HG03565 (cell line): ENCODE data around the gene KIAA1958.

Source experiments
- ATAC-seq: cut with Tn5 transposase; IDR thresholded peaks from one replicate; pipeline ENCODE4 v1.9.1; 2021; ENCODE audit warnings: mild to moderate bottlenecking, moderate library complexity; ENCODE audit not compliant: unreplicated experiment

The KIAA1958 gene

DNA sequence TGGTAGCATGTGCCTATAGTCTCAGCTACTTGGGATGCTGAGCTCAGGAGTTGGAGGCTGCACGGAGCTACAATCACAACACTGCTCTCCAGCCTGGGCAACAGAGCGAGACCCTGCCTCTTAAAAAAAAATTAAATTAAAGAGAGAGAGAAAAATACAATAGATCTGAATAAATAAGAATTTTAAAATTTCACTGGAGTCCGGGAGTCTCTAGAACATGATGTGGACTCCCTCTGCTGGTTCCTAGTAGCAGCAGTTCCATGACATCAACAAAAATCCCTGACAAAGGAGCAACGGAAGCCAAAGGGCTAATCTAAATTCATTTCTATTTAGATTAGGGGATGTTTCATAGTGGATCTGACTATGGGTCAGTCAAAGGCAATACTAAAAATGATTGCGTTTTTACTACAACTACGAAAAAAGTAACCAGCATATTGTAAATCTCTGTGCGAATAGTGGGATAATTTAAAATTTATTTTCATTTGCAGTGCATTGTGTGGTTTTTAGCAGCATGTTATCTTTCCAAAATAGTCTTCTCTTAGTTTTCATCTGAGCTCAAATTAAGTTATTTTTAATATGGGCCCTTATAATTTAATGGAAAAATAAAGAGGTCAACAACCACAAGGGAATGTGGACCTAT, 224.5 kb downstream of the KIAA1958 start:
- no peak for ATAC-seq

- ATAC-seq, result no peak
Measured at GRCh38 chr9:112712678-112713077, 226.1 kb downstream of the KIAA1958 start.

- peak; percentile 84 for ATAC-seq
Measured at GRCh38 chr9:112717661-112718331, 231.2 kb downstream of the KIAA1958 start, which contains the start of gene INIP. INIP (minus strand) TSS chr9:112718117; CDS start chr9:112716485, 1,632 bp downstream.
